Measurements from ENCODE around the gene ALCAM. TPM values are rescaled to one million over a fixed set of nuclear protein-coding genes. Genes with fewer than 3 reads are reported as not detected.

ALCAM gene
- total RNA-seq, 2 donors from 2014 or later: 17.8 to 29.6 TPM

DNA sequence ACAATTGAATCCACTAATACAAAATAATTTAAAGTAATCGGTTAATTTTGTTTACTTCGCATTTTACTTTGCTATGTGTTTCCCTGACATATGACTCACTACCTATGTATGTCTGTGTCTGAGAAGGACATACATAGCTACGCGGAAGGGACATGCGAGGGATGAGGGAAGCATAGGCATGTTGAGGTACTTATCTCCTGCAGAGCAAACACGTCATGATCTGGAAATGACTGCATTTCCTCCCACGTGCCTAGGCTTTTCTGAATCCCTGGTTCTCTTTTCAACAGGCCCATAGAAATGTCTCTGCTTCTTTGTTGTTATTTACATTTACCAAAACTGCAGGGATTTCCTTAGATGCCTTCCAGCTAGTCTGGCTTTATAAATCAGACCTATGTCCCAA is 27.5 kb downstream of the ALCAM start:
- H3K9ac ChIP-seq (ENCODE audit: low read depth in 2 of 2, low read length in 2 of 2): no peak overlapping the region
- no peak overlapping the region for H3K27ac ChIP-seq
- DNase-seq: no peak
- no peaks in the 10 kb centered on the region for H3K36me3 ChIP-seq
- H3K9me3 ChIP-seq: no peaks in the 10 kb centered on the region
- TF ChIP-seq, protein P1, sequence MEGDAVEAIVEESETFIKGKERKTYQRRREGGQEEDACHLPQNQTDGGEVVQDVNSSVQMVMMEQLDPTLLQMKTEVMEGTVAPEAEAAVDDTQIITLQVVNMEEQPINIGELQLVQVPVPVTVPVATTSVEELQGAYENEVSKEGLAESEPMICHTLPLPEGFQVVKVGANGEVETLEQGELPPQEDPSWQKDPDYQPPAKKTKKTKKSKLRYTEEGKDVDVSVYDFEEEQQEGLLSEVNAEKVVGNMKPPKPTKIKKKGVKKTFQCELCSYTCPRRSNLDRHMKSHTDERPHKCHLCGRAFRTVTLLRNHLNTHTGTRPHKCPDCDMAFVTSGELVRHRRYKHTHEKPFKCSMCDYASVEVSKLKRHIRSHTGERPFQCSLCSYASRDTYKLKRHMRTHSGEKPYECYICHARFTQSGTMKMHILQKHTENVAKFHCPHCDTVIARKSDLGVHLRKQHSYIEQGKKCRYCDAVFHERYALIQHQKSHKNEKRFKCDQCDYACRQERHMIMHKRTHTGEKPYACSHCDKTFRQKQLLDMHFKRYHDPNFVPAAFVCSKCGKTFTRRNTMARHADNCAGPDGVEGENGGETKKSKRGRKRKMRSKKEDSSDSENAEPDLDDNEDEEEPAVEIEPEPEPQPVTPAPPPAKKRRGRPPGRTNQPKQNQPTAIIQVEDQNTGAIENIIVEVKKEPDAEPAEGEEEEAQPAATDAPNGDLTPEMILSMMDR (IDR thresholded peaks at IDR 0.05): no peak
- no peak overlapping the region for H3K4me3 ChIP-seq
- H3K27me3 ChIP-seq: no peaks in the 10 kb centered on the region
- no peaks in the 10 kb centered on the region for H3K4me1 ChIP-seq
- intact Hi-C loops (cut with DNase I): no loop called here

DNA sequence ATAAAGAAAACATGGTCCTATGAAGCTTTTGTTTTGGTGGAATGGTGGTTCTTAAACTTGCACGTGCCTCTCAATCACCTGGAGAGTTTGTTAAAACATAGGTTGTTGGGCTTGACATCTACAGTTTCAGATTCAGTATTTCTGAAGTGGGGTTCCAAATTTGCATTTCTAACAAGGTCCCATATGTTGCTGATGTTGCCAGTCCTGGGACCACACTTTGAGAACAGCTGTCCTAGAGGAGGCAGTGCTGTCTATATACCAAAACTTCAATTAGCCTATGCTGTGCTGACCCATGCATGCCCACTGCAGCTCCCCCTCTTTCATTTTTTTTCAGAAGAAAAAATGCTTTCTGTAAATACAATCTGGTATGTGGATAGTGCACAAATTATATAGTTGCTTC is 31.3 kb downstream of the ALCAM start:
- Histone ChIP-seq H3K9ac (ENCODE audit: low read depth in 2 of 2, low read length in 2 of 2) (no peak overlapping the region), H3K27me3 (no peaks in the 10 kb centered on the region), H3K9me3 (no peaks in the 10 kb centered on the region), H3K27ac (no peak overlapping the region), H3K4me1 (no peaks in the 10 kb centered on the region), H3K4me3 (no peak overlapping the region), H3K36me3 (no peaks in the 10 kb centered on the region)
- no peak for DNase-seq
- TF ChIP-seq, protein P1 (IDR thresholded peaks at IDR 0.05): no peak
- intact Hi-C loops (cut with DNase I): no loop called here

DNA sequence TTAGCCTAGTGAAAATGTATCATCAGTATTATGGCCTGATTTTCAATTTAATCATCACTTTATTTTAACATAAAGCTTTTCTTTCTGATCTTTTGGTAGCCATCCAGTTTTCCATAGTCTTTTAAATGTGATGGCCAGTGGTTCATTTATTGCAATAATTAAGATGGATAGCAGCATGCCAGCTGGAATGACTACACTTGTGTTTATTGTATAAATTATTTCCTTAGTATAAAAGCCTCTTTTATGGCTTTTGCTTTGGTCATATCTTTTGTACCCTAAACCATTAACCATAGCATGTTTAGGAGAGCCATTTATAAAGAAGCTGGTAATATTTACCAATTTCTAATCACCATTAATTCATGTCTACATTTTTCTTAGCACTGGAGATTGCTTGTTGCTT is 31.7 kb downstream of the ALCAM start:
- no peaks in the 10 kb centered on the region for H3K27me3 ChIP-seq
- no peak overlapping the region for H3K27ac ChIP-seq
- no peak for DNase-seq
- H3K4me1 ChIP-seq: no peaks in the 10 kb centered on the region
- intact Hi-C loops (cut with DNase I): no loop called here
- no peaks in the 10 kb centered on the region for H3K36me3 ChIP-seq
- TF ChIP-seq, protein P1 (IDR thresholded peaks at IDR 0.05): no peak
- no peak overlapping the region for H3K4me3 ChIP-seq
- H3K9ac ChIP-seq (ENCODE audit: low read depth in 2 of 2, low read length in 2 of 2): no peak overlapping the region
- H3K9me3 ChIP-seq: no peaks in the 10 kb centered on the region

DNA sequence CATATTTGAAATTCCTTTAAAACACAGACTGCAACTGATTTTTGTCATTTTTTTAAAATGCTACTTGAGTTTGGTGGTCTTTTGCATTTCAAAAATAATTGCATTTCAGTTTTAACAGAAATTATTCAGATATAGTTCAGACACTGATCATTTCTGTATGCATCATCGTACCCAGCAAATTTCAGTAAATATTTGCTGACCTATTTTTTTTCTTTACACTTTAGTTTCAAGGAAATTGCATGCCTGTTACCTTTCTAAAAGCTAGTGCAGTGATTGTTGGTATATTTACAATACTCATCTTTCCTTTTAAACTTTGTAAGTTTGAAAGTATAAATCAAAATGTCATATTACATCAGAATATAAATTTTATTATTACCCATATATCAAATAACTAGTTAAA is 32.4 kb downstream of the ALCAM start:
- TF ChIP-seq, protein P1 (IDR thresholded peaks at IDR 0.05): no peak
- H3K4me3 ChIP-seq: no peak overlapping the region
- DNase-seq: no peak
- H3K27ac ChIP-seq: no peak overlapping the region
- intact Hi-C loops (cut with DNase I): no loop called here
- H3K27me3 ChIP-seq: no peaks in the 10 kb centered on the region
- H3K4me1 ChIP-seq: no peaks in the 10 kb centered on the region
- no peak overlapping the region for H3K9ac ChIP-seq (ENCODE audit: low read depth in 2 of 2, low read length in 2 of 2)
- no peaks in the 10 kb centered on the region for H3K36me3 ChIP-seq
- no peaks in the 10 kb centered on the region for H3K9me3 ChIP-seq

DNA sequence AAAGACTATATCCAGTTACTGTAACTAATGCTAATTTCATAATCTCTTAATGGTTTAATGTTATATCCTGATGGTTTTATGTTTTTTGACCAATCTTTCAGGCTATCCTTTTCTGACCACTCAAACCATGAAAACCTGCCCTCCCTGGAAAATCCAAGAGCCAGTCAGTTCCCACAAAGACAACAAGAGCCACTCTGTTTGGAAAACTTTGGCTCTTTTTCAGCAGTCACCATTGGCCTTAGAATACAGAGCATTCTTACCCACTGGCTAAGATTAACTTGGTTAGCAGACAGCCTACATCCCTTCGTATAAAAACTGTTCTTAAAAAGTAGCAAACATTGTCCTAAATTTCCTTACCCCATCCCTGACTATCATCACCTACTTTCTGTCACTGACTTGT is 32.9 kb downstream of the ALCAM start:
- DNase-seq: no peak
- no peaks in the 10 kb centered on the region for H3K4me1 ChIP-seq
- TF ChIP-seq, protein P1 (IDR thresholded peaks at IDR 0.05): no peak
- H3K27ac ChIP-seq: no peak overlapping the region
- no peaks in the 10 kb centered on the region for H3K9me3 ChIP-seq
- H3K36me3 ChIP-seq: no peaks in the 10 kb centered on the region
- H3K27me3 ChIP-seq: no peaks in the 10 kb centered on the region
- H3K9ac ChIP-seq (ENCODE audit: low read depth in 2 of 2, low read length in 2 of 2): no peak overlapping the region
- intact Hi-C loops (cut with DNase I): no loop called here
- H3K4me3 ChIP-seq: no peak overlapping the region

DNA sequence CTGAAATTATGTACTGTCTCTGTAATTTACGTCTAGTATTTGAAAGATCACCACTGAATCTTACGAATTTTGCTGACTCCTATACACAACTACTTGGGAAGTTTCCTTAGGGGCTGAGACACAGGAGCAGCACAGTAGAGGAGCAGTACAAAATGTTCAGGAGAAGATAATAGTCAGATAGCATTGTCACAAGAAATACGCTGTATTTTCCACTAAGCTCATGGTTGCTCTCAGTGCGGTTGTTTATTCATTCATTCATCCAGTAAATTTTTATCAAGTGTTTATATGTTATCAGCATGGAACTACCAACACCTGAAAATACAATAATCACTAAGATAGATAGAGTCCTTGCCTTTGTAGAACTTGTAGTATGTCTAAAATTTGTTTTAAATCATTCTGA is 34.5 kb downstream of the ALCAM start:
- Histone ChIP-seq H3K9me3 (no peaks in the 10 kb centered on the region), H3K9ac (ENCODE audit: low read depth in 2 of 2, low read length in 2 of 2) (no peak overlapping the region), H3K27ac (no peak overlapping the region), H3K4me3 (no peak overlapping the region), H3K27me3 (no peaks in the 10 kb centered on the region), H3K36me3 (no peaks in the 10 kb centered on the region), H3K4me1 (no peaks in the 10 kb centered on the region)
- intact Hi-C loops (cut with DNase I): no loop called here
- no peak for DNase-seq
- TF ChIP-seq, protein P1 (IDR thresholded peaks at IDR 0.05): no peak
